ENCODE measurements around the gene LTBP1.

- TF ChIP-seq CTCF (optimal IDR thresholded peaks at IDR 0.05 in 1 of 3, IDR thresholded peaks at IDR 0.05 in 1 of 3, conservative IDR thresholded peaks at IDR 0.05 in 1 of 3; ENCODE audit: extremely low read depth in 1 of 3, insufficient read depth in 2 of 3, low read length in 3 of 3) (no peak), EZH2 (IDR thresholded peaks at IDR 0.05; ENCODE audit: low read length) (no peak)
Measured at GRCh38 chr2:33430077-33430476, 483.3 kb downstream of the LTBP1 start.

Measured in keratinocyte (primary cell).